VCaP (cell line): ENCODE data around the gene PCNT.
"Not testable (repeated sequence)": the region's sequence is repeated elsewhere in the genome, so short reads cannot be mapped to it uniquely, and the experiment has no call there.

Experiments used
- H3K27ac ChIP-seq: fragments of 450-650 bp; 2 replicates; pipeline ENCODE4 v1.5.1; 2017
- CTCF ChIP-seq: fragments of 450-650 bp; conservative IDR thresholded peaks from 2 replicates; pipeline ENCODE4 v1.5.1; 2017; ENCODE audit warnings: mild to moderate bottlenecking, moderate library complexity

Gene PCNT

GRCh38 chr21:46428286-46428685 lies 104.3 kb downstream of the PCNT start:
- no peak overlapping the region for H3K27ac ChIP-seq
- TF ChIP-seq CTCF: no peak

- no peak for TF ChIP-seq CTCF
- no peak overlapping the region for H3K27ac ChIP-seq
Observed at GRCh38 chr21:46428987-46429710, 105.2 kb downstream of the PCNT start.

- TF ChIP-seq CTCF: no peak
- H3K27ac ChIP-seq: no peak overlapping the region
Observed at GRCh38 chr21:46429754-46430681, 106.1 kb downstream of the PCNT start.

- no peak for TF ChIP-seq CTCF
- no peak overlapping the region for H3K27ac ChIP-seq
Observed at GRCh38 chr21:46431448-46431847, 107.5 kb downstream of the PCNT start.

- TF ChIP-seq CTCF: no peak
- H3K27ac ChIP-seq: no peak overlapping the region
Observed at GRCh38 chr21:46431884-46432488, 108.0 kb downstream of the PCNT start.

- H3K27ac ChIP-seq: not testable (repeated sequence)
Observed at GRCh38 chr21:46433116-46433515, 109.2 kb downstream of the PCNT start.

GRCh38 chr21:46434322-46434958 lies 110.5 kb downstream of the PCNT start:
- no peak for TF ChIP-seq CTCF
- H3K27ac ChIP-seq: no peak overlapping the region
